GM12878 (cell line): ENCODE measurements around the gene TBC1D2B. TPM values are rescaled to one million over a fixed set of nuclear protein-coding genes. Genes with fewer than 3 reads are reported as not detected.

Source experiments
- ATAC-seq: fragments of 200-7000 bp; cut with Tn5 transposase; 3 replicates; pipeline ENCODE4 v1.9.1; 2020; ENCODE audit warnings: mild to moderate bottlenecking, moderate library complexity
- BruUV-seq: library from RNA; stranded (reverse); fragments of 400-500 nt; replicated peaks from 2 replicates; lab custom pipeline; 2021; lab: Mats Ljungman, UMichigan
- CTCF ChIA-PET: fragments of 300-600 bp; sonication (Branson Sonifier 250); formaldehyde crosslinking; extraction: SDS; loops from one replicate; lab custom pipeline; 2021; ENCODE audit warnings: inconsistent platforms; lab: Yijun Ruan, JAX
- POLR2A ChIA-PET: fragments of 350-600 bp; formaldehyde crosslinking; extraction: SDS; loops from one replicate; lab custom pipeline; 2021; ENCODE audit warnings: inconsistent platforms; lab: Charles Lee
- RAD21 ChIA-PET: fragments of 300-600 bp; sonication (Branson Sonifier 250); formaldehyde crosslinking; loops from one replicate; lab custom pipeline; 2023; ENCODE audit warnings: antibody characterized with exemption; ENCODE audit not compliant: unreplicated experiment; lab: Charles Lee
- SMC1A ChIA-PET: fragments of 300-600 bp; sonication (Branson Sonifier 250); formaldehyde crosslinking; loops from one replicate; lab custom pipeline; 2023; ENCODE audit not compliant: unreplicated experiment, uncharacterized antibody; lab: Charles Lee
- DNase-seq: peaks from one replicate; pipeline ENCODE4 v3.0.0-alpha.2; 2011; ENCODE audit warnings: low read depth, low spot score
- FAIRE-seq: peaks from 3 replicates; lab custom pipeline; 2011; peaks lifted over from hg19 to GRCh38; lab: Jason Lieb, UNC
- H2AFZ ChIP-seq: 2 replicates; pipeline ENCODE4 v1.6.0; 2011; ENCODE audit warnings: low read depth, low read length, control low read depth; ENCODE audit not compliant: control insufficient read depth
- H3K27ac ChIP-seq: 2 replicates; pipeline ENCODE4 v1.5.1; 2011; ENCODE audit warnings: control low read depth; ENCODE audit not compliant: control insufficient read depth, insufficient read depth
- H3K27me3 ChIP-seq, 2 experiments: replicated peaks in 1 of 2; 2 replicates each; pipeline versions ENCODE4 v1.6.0 to v1.6.1; 2011; ENCODE audit warnings: low read length in 1 of 2; ENCODE audit not compliant: control insufficient read depth in 2 of 2, insufficient read depth in 2 of 2
- H3K36me3 ChIP-seq, 2 experiments: 2 replicates each; pipeline ENCODE4 v1.5.1; 2011; ENCODE audit warnings: low read length in 1 of 2; ENCODE audit not compliant: control insufficient read depth in 2 of 2, insufficient read depth in 2 of 2
- H3K4me1 ChIP-seq: 2 replicates; pipeline ENCODE4 v1.6.1; 2011; ENCODE audit warnings: mild to moderate bottlenecking, low read length, moderate library complexity, mixed read lengths; ENCODE audit not compliant: control insufficient read depth, insufficient read depth
- H3K4me2 ChIP-seq: 2 replicates; pipeline ENCODE4 v1.6.0; 2011; ENCODE audit warnings: control low read depth; ENCODE audit not compliant: control insufficient read depth, insufficient read depth
- H3K4me3 ChIP-seq: fragments of 200-600 bp; sonication (generic); 2 replicates; pipeline ENCODE4 v1.5.1; 2016
- H3K79me2 ChIP-seq: 2 replicates; pipeline ENCODE4 v1.6.0; 2011; ENCODE audit warnings: low read length; ENCODE audit not compliant: control insufficient read depth, insufficient read depth
- H3K9ac ChIP-seq: 2 replicates; pipeline ENCODE4 v1.8.0; 2011; ENCODE audit warnings: low read length, control low read depth, mixed read lengths; ENCODE audit not compliant: control insufficient read depth, insufficient read depth
- H3K9me3 ChIP-seq: replicated peaks from 3 replicates; pipeline ENCODE4 v1.5.1; 2011; ENCODE audit warnings: mild to moderate bottlenecking, low read length; ENCODE audit not compliant: control insufficient read depth, insufficient read depth
- H4K20me1 ChIP-seq: 2 replicates; pipeline ENCODE4 v1.6.0; 2011; ENCODE audit not compliant: control insufficient read depth, insufficient read depth
- BCL11A ChIP-seq: IDR thresholded peaks from 2 replicates; pipeline ENCODE4 v1.6.1; 2011; ENCODE audit warnings: low read depth, low read length
- DPF2 ChIP-seq: fragments of 450-650 bp; IDR thresholded peaks from 2 replicates; pipeline ENCODE4 v1.6.1; 2017; ENCODE audit warnings: mild to moderate bottlenecking
- EGR1 ChIP-seq, 2 experiments: IDR thresholded peaks; 1 replicate in 1 of 2; 2 replicates in 1 of 2; pipeline ENCODE4 v1.6.1; 2011 to 2012; ENCODE audit warnings: low read depth in 2 of 2, low read length in 2 of 2, borderline replicate concordance in 1 of 2, mild to moderate bottlenecking in 1 of 2, moderate library complexity in 1 of 2
- HCFC1 ChIP-seq: fragments of 150-350 bp; IDR thresholded peaks from 2 replicates; pipeline ENCODE4 v1.6.1; 2014; ENCODE audit warnings: low read length
- IKZF2 ChIP-seq, 2 experiments: fragments of 450-650 bp; IDR thresholded peaks; 2 replicates each; pipeline ENCODE4 v1.6.1; 2017; ENCODE audit warnings: mild to moderate bottlenecking in 2 of 2, moderate library complexity in 2 of 2
- IRF3 ChIP-seq: fragments of 450-650 bp; IDR thresholded peaks from 2 replicates; pipeline ENCODE4 v1.6.1; 2014; ENCODE audit warnings: mild to moderate bottlenecking
- JUND ChIP-seq: IDR thresholded peaks from 2 replicates; pipeline ENCODE4 v1.6.1; 2012; ENCODE audit warnings: low read depth, mild to moderate bottlenecking, low read length, improper control_type of control experiment, moderate library complexity
- MEF2B ChIP-seq: fragments of 450-650 bp; IDR thresholded peaks from 2 replicates; pipeline ENCODE4 v1.6.1; 2018; ENCODE audit warnings: mild to moderate bottlenecking, moderate library complexity; ENCODE audit not compliant: partially characterized antibody, poor library complexity, severe bottlenecking
- MYB ChIP-seq: fragments of 150-350 bp; IDR thresholded peaks from 2 replicates; pipeline ENCODE4 v1.6.1; 2014; ENCODE audit warnings: mild to moderate bottlenecking, low read depth, low read length, borderline replicate concordance
- NR2C2 ChIP-seq: IDR thresholded peaks from 2 replicates; pipeline ENCODE4 v1.6.1; 2011; ENCODE audit warnings: borderline replicate concordance, low read depth; ENCODE audit not compliant: control insufficient read depth, insufficient read length
- PAX8 ChIP-seq: fragments of 450-650 bp; IDR thresholded peaks from 2 replicates; pipeline ENCODE4 v1.6.1; 2017; ENCODE audit warnings: mild to moderate bottlenecking, moderate library complexity
- RBBP5 ChIP-seq: fragments of 200-600 bp; sonication (generic); conservative IDR thresholded peaks from 2 replicates; pipeline ENCODE4 v1.6.1; 2016
- RELB ChIP-seq: fragments of 450-650 bp; IDR thresholded peaks from 2 replicates; pipeline ENCODE4 v1.6.1; 2017; ENCODE audit warnings: low read depth, mild to moderate bottlenecking, moderate library complexity
- SP1 ChIP-seq: IDR thresholded peaks from one replicate; pipeline ENCODE4 v1.6.1; 2011; ENCODE audit warnings: low read depth, low read length
- SPI1 ChIP-seq: IDR thresholded peaks from 2 replicates; pipeline ENCODE4 v1.6.1; 2011; ENCODE audit warnings: low read depth, mild to moderate bottlenecking, low read length, moderate library complexity, borderline replicate concordance; ENCODE audit not compliant: insufficient read depth
- TCF7 ChIP-seq: IDR thresholded peaks from 2 replicates; pipeline ENCODE4 v1.6.1; 2014; ENCODE audit warnings: antibody characterized with exemption, borderline replicate concordance
- ZNF687 ChIP-seq: fragments of 450-650 bp; IDR thresholded peaks from 2 replicates; pipeline ENCODE4 v1.6.1; 2017; ENCODE audit warnings: mild to moderate bottlenecking, moderate library complexity
- WGBS: methylation state at CpG from one replicate; pipeline ENCODE4 v1.1.6; 2016; ENCODE audit warnings: low lambda C conversion rate; ENCODE audit not compliant: insufficient replicate concordance, insufficient coverage; ENCODE audit errors: missing lambda C conversion rate; 5-methylcytosine and 5-hydroxymethylcytosine counted together
- in situ Hi-C: fragments of 300-500 bp; cut with MboI; formaldehyde crosslinking; loops from 9 replicates; pipeline ENCODE4 v1.14.3; 2018; ENCODE audit warnings: mixed read lengths
- intact Hi-C: fragments of 100-400 bp; cut with micrococcal nuclease; formaldehyde crosslinking; loops from one replicate; pipeline ENCODE4 v1.14.2; 2022; ENCODE audit not compliant: unreplicated experiment
- polyA plus RNA-seq, 11 experiments: library from polyadenylated mRNA; depleted of rRNA in 4 of 11; unstranded in 6 of 11; stranded (reverse) in 5 of 11; fragments of >200 nt; fragmentation: Nextera tagmentation in 4 of 11; fragmentation: Illumina TruSeq in 1 of 11; extraction: Ambion mirVana in 4 of 11; extraction: Trizol in 1 of 11; gene quantifications; 1 replicate in 1 of 11; 2 replicates in 10 of 11; pipeline versions ENCODE4 v1.2.1 to v1.2.3, GENCODE V29; 2011 to 2016; ENCODE audit warnings: inconsistent platforms in 2 of 11, missing spikeins in 2 of 11, low read depth in 1 of 11
- total RNA-seq, 4 experiments: library from RNA; depleted of rRNA in 3 of 4; stranded (reverse); fragments of >200 nt in 3 of 4; fragmentation: Illumina TruSeq in 1 of 4; extraction: Trizol in 1 of 4; gene quantifications; 2 replicates each; pipeline versions ENCODE4 v1.2.1 to v1.2.3, GENCODE V29; 2013 to 2021

TBC1D2B gene
- total and polyA plus RNA-seq, 10 of the 15 experiments (the other 5 are each of a cell fraction or from before 2014, with no cell fraction given), result 1.3 to 53.4 (median 19.4) TPM

- no peaks in the 10 kb centered on the region for H4K20me1 ChIP-seq
- H3K9me3 ChIP-seq, result no peaks in the 10 kb centered on the region
- H3K27me3 ChIP-seq, result no peaks in the 10 kb centered on the region
- in situ Hi-C loops (no loop called here), intact Hi-C loops (no loop called here)
- H3K79me2 ChIP-seq, result no peaks in the 10 kb centered on the region
- H3K4me1 ChIP-seq, result peaks cover 7% of the 10 kb centered on the region
- no peak overlapping the region for H3K9ac ChIP-seq
- ChIA-PET RAD21 (interaction anchor here (0.6 to 4.0 kb wide), 18 partner anchors 13 to 109 kb away, joined by 3 to 31 read pairs (median 5); no protein-coding TSS in a partner anchor), CTCF (interaction anchor here (0.7 to 4.8 kb wide), 18 partner anchors 9 to 177 kb away, joined by 3 to 27 read pairs (median 5); no protein-coding TSS in a partner anchor), SMC1A (interaction anchor here (0.6 to 4.0 kb wide), 24 partner anchors 8 to 90 kb away, joined by 3 to 55 read pairs (median 5); no protein-coding TSS in a partner anchor), POLR2A (interaction anchor here (0.7 to 2.4 kb wide), 8 partner anchors 13 to 89 kb away, joined by 3 to 7 read pairs (median 4); no protein-coding TSS in a partner anchor)
- peak overlapping the region; percentile 21; the same call in 1 of the 2 replicates for H3K4me2 ChIP-seq
- peak; percentile 97 for ATAC-seq
- no TSS peak for BruUV-seq
- 25% methylated on average over 11 of the region's 11 CpGs for WGBS
- H2AFZ ChIP-seq, result no peak overlapping the region
- FAIRE-seq, result peak; percentile 31
- H3K36me3 ChIP-seq, result peaks cover 12 to 21% of the 10 kb centered on the region in 2 experiments
- DNase-seq, result no peak
- H3K27ac ChIP-seq, result peak overlapping the region; percentile 60
- no peak overlapping the region for H3K4me3 ChIP-seq
- TF ChIP-seq SP1, result no peak
- peak; percentile 78 for TF ChIP-seq MEF2B
- TF ChIP-seq DPF2, result peak; percentile 37; the same call in 1 of the 2 replicates
- TF ChIP-seq SPI1, result peak; percentile 73; the same call in 1 of the 2 replicates
- peak; percentile 67 for TF ChIP-seq ZNF687
- no peak for TF ChIP-seq HCFC1
- TF ChIP-seq RELB, result peak; percentile 78
- no peak for TF ChIP-seq NR2C2
- TF ChIP-seq EGR1 (IDR thresholded peaks at IDR 0.05; ENCODE audit: borderline replicate concordance in 1 of 2, low read depth in 2 of 2, low read length in 2 of 2), result no peak
- no peak for TF ChIP-seq RBBP5
- no peak for TF ChIP-seq JUND
- TF ChIP-seq IKZF2 (IDR thresholded peaks at IDR 0.05), result peak; percentile 29 to 62; a peak in 2 of 4 replicates
- TF ChIP-seq MYB, result no peak
- TF ChIP-seq IRF3, result no peak
- TF ChIP-seq BCL11A, result no peak
- no peak for TF ChIP-seq PAX8
- no peak for TF ChIP-seq TCF7
Measured at GRCh38 chr15:78018946-78019644, 58.4 kb downstream of the TBC1D2B start.
